Suppressor macrophage (primary cell): ENCODE data around the gene ADGRD2.

Experiments used
- DNase-seq, 4 experiments: peaks; one replicate each; pipeline ENCODE4 v3.0.0-alpha.2; 2020 to 2022

ADGRD2 gene

DNA sequence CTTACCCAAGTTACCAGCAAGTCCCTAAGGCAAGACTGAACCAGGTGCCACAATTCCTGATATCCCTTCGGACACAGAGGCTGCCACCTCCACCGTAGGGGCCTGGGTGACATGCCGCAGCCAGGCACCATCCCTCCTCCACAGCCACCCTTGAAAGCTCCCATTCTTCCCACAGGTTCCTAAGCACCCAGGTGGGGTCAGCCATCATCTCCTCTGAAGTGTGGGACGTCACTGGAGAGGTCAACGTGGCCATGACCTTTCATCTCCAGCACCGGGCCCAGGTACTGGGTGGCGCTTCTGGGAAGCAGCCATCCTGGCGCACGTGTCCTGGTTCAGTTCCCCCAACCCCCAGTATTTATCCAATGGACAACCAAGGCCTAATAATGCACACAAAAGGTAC, 8.2 kb downstream of the ADGRD2 start:
- no peak for DNase-seq

DNA sequence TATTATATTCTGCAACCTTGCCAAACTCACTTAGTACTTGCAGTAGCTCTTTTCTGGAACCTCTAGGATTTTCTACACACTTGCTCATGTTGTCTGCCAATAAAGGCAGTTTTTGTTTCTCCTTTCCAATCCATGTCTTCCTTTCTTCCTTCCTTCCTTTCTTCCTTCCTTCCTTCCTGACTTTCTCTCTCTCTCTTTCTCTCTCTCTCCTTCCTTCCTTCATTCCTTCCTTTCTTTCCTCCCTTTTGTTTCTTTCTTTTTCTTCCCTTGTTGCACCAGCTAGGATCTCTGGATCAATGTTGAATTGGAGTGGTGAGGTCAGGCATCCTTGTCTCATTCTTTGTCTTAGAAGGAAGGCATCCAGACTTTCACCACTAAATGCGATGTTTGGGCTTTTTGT, 12.5 kb downstream of the ADGRD2 start:
- DNase-seq: no peak

DNA sequence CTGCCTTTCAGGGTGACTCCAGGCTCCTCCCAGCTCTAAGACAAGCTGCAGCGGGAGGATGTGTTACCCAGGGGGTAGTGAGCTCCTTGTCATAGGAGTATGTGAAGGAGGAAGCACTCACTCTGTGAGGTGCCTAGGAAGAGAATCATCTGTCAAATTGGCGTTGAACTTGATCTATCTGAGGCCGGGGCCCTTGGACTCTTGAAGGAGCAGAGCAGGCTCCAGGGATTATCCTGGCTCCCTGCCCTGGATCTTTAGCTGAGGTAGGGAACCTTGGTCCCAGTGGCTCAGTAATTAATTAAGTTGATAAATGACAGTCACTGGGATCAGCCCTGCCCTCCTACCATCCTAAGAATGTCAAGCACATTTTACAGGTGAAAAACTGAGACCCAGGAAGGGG, 15.5 kb downstream of the ADGRD2 start:
- DNase-seq: no peak

DNA sequence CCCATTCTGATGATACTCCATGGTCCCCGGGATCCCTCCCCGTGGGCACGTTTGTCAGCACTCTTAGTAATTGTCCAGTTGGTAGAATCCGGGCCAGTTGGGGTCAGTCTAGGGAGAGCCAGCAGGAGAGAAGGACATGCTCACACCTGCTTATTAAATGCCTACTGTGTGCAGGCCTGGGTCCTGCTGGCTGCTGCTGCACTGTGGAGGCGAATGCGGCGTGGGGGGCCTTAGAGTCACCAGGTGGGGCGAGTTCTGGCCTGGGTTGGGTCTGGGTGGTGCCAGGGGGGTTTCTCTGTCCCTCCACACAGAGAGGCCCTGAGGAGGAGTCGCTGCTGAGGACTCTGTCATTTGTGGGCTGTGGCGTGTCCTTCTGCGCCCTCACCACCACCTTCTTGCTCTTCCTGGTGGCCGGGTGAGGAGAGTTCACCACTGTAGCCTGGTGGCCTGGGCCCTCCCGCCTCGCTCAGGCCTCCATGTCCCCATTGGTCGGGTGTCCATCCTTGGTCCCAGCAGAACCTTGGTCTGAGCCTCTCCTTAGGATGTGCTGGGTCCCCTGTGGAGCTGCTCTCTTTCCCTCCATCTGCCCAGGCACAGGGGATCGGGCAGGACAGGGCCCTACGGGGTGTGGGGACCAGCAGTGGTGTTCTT, 17.3 kb downstream of the ADGRD2 start:
- DNase-seq: no peak

DNA sequence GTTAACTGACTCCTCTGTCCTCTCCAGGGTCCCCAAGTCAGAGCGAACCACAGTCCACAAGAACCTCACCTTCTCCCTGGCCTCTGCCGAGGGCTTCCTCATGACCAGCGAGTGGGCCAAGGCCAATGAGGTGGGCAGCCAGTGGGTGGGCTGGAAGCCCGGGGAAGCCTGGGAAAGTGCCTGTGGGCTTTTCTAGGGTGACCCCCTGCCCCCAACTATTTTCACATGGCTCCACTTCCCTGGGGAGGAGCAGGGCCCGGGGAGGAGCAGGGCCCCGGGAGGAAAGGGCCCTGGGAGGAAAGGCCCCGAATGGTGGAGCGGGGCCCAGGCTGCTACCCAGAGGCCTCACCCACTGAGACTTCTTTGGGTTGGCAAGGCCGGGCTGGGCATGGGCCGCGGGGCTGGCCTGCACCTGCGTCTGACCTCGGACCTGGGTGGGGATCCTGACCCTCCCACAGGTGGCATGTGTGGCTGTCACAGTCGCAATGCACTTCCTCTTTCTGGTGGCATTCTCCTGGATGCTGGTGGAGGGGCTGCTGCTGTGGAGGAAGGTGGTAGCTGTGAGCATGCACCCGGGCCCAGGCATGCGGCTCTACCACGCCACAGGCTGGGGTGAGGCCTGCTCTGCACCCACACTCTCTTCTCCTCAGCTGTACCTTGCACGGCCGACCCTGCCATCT, 17.9 kb downstream of the ADGRD2 start:
- no peak for DNase-seq

DNA sequence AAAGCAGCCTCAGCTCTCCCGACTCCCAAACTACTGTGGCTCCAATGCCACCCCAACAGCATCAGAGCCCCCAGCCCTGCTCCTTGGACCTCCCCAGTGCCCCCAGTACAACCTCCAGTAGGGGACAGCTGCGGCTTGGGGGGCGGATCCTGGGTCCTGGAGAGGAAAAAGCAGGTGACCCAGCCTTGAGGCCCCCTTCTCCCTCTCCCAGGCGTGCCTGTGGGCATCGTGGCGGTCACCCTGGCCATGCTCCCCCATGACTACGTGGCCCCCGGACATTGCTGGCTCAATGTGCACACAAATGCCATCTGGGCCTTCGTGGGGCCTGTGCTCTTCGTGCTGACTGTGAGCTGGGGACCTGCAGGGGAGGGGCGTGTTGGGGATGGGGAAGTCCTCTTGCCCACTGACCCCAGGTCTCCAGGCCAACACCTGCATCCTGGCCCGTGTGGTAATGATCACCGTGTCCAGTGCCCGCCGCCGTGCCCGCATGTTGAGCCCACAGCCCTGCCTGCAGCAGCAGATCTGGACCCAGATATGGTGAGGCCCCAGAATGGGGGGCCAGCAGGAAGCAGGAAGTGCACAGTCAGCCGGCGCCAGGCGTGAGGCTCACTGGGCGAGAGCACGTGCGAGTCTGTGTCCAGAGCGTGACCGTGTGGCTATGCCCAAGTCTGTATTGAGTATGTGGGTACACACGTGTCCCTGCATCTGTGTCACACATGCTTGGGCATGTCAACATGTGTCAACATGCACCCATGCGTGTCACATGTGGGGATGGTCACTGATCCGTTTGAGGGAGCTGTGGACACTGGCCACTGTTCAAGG, 19.0 kb downstream of the ADGRD2 start:
- DNase-seq: no peak

DNA sequence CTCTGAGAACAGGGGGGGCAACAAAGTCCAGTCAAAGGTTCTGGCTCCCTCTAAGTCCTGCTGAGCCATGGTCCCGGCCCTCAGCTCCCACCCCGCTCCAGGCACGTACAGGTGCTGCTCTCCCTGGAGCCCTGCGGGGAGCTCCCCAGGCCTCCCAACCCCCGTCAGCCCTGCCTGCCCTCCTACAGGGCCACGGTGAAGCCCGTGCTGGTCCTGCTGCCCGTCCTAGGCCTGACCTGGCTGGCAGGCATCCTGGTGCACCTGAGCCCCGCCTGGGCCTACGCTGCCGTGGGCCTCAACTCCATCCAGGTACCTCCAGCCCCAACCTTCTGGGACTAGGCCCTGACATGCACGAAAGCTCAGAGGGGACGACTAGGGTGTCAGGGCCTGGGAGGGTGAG, 20.1 kb downstream of the ADGRD2 start:
- no peak for DNase-seq

DNA sequence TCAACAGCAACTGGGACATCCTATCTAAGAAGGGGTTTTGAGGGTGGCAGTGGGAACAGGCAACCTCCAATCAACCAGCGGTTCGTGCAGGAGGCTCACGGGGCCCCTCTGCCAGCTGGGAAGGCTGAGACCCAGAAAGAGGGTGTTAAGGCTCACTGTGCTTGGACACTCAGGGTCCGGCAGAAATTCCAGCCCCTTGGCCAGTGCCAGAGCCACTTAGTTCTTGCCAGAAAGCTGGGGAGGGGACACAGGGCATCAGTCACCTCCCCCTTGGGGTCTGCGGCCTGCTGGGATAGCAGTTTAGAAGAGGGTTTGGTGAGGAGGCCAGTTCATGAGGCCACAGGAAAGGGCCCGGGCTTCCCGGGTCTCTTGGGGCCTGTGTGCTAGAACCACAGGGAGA, 20.5 kb downstream of the ADGRD2 start:
- no peak for DNase-seq

DNA sequence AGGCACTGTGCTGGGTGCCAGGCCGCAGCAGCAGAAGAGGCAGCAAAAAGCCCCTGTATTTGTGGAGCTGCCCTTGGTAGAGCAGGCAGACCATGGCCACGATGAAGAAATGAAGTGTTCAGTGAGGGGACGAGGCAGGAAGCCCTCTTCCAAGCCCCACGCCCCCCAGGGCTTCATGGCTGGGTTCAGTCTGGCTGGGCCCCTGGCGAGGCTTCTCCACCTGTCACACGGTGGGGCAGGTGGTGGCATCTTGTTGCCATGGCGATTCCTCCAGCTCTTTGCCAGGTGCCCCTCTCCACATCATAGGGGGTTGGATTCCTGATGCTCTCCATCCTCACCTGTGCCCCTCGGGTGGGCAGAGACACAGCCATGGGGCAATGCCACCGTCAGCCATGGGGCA, 21.5 kb downstream of the ADGRD2 start:
- no peak for DNase-seq

DNA sequence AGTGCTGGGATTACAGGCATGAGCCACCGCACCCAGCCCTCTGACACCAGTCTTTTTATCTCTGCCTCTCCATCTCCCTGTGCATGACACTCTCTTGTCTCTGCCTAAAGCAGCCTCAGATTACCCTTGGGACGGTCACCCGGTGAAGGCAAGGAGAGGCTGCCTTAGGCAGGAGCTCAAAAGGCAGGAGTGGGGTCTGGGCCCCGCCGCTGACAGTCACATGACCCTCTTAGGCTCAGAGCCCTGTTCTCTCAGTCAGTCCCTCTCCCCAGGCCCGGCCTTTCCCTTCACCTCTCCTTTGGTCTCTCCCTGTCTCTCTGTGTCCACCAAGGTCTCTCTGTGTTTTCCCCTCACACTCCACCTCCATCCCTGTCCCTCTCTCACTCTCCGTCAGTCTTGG, 22.5 kb downstream of the ADGRD2 start:
- no peak for DNase-seq

DNA sequence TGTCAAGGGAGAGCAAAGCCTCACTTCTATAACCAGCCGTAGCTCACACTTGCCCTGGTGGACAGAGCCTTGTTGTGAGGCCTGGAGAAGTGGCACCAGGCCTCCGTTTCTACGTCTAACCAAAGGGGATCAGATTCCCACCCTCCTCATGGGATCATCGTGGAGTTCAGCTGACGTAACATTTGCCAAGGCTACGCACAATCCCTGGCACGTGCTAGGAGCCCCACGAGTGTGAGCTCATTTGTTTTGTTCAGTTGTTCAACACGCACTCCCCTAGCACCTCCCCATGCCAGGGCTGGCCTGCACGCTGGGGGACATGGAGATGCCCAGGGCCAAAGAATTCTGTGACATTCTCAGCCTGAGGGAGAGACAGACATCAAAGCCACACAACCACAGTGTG, 23.1 kb downstream of the ADGRD2 start:
- no peak for DNase-seq

DNA sequence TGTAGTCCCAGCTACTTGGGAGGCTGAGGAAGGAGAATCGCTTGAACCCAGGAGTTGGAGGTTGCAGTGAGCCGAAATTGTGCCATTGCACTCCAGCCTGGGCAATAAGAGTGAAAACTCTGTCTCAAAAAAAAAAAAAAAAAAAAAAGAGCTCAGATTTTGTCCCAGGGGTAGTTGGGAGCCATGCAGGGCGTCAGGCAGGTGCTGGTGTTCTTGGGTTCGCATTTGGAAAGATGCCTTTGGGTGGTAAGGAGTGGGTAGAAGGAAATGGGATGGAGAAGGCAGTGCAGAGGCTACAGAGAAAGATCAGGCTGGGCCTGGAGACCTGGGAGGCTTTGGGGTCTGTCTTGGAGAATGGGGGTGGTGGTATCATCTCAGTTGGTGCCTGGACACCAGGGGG, 23.9 kb downstream of the ADGRD2 start:
- no peak for DNase-seq

DNA sequence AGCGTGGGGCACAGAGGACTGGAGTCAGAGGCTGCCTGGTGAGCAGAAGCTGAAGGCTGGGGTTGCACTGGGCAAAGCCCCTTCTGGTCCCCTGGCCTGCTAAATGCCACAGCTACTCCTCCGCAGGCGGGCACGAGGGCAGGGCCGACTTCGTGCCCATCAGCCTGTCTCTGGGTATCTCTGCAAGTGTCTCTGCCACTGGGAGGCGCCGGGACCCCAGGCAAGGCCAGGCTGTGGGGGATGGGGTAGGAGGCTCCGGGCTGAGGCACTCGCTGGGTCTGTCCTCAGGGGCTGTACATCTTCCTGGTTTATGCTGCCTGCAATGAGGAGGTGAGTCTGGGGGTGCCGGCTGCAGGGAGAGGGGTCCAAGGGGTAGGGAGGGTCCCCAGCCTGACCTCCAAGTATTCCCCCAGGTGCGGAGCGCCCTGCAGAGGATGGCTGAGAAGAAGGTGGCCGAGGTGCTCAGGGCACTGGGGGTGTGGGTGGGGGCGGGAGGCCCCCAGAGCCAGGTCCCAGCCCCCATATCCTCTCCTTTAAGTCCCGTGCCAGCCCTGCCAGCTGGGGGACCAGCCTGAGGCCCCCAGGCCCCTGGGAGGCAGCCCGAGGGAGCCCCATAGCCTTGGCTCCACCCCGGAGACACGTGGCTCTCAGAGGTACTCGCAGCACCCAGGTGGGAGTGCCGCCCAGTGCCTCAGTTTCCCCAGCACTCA, 25.1 kb downstream of the ADGRD2 start:
- no peak for DNase-seq

DNA sequence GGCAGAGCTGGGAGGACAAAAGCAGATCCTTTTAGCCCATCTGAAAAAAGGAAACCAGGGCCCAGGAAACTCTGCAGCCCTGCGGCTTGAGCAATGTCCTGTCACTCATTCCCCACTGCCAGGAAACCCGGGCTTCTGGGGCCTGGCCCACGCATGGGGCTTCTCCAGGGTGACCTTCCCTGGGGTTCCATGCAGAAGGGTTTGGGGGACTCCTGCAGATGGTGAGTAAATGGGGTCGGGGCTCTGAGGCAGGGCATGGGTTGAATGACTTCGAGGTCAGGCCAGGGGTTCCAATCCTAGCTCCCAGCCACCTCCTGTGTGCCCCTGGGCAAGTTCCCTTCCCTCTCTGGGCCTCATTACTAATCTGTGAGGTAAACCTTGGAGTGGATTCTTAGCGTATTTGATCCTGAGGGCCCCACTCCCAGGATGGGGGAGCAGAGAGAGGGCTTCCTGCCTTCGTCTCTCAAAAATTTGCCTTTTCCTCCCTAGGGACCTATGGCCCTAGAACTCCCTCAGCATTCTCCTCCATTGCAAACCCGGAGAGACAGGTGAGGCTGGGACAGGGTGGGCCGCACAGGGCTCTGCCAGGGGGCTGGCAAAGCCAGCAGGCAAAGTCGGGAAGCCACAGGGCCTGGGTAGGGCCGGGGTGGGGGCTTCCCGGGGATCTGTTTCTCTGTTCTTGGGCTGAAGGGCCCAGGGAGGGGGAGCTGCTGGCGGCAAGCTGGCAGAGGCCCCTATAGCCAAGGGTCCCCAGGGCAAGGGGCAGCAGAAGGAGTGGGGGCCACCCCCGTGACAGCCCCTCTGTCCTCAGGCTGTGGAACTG, 25.8 kb downstream of the ADGRD2 start:
- DNase-seq: peak in 3 of 4 experiments; percentile 25 to 66 (median 38)

DNA sequence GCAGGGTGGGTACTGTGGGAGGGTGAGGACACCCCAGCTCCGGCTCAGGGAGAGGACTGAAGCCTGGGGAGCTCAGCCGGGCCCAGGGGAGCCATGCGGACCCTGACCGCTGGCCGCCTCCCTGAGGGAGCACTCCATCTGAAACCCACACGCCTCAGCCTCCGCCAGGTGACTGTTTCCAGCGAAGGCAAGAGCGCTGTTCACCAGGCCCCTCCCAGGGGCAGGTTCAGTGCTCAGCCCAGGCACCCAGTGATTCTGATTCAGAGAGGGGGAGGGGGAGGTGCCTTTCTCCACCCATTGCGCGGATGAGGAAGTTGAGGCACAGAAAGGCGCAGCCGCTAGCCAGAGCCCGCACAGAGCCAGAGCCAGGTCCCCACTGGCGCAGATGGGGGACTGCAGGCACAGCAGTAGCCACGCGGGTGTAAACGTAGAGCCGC, 27.0 kb downstream of the ADGRD2 start:
- peak in 3 of 4 experiments; percentile 26 to 46 (median 36) for DNase-seq

DNA sequence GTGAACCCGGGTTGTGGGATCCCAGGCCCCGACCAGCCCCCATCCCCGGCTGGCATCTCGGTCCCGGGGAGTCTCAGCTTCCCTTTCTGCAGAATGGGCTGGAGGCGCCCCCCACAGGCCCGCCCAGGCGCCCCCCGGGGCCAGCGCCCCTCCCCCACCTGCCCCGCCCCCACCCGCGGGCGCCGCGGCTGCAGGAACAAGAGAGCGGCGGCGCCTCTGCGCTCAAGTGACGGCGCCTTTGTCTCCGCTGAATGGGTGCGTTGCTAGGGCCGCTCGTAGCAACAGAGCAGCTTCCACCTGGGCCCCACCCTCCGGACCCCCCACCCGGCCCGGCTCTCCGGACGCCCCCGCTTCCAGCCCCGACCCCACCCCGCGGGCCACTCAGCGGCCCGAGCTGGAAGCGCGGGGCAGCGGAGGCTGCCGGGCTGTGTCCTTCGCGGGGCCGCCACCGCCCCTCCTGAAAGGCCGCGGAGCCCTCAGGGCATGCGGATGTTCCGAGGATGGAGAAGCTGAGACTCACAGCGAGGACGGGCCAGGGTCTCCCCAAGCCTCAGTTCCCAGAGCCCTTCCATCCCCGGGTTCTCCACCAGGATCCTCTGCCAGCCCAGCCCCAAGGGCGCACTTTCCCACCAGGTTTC, 27.5 kb downstream of the ADGRD2 start:
- no peak for DNase-seq

DNA sequence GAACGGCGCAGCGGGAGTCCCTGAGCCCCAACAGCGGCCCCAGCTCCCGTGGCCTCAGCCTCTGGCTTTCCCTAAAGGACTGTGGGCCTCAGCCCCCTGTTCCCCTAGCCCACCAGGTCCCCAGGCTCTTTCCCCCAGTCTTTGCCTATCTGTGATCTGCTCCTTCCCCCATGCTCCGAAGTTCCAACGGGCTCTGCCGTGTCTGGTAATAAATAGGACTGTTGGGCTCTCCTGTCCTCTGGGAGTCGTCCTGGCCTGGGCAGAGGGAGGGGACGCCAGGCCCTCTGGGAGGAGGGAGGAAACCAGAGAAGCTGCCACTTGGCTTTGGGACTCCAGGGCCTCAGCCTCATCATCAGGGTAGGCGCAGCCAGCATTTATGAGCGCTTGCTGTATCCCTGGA, 28.1 kb downstream of the ADGRD2 start:
- no peak for DNase-seq

DNA sequence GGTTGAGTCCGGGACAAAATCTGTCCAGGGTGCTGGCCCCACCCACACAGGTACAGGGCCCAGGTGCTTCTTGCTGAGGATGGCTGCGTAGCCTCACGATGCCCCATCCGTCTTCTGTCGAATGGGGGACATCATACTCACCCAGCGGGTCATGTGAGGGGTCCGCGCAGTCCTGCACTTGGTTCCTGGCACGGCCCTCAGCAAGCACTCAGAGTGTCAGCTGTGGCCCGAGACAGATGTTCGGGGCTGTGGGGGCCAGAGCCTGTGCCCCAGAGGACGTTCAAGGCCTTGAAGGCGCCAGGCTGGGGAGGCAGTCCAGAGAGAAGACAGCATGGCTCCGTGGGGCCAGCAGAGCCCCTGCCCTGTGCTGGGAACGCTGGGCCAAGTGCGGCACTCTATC, 29.1 kb downstream of the ADGRD2 start:
- DNase-seq: no peak

DNA sequence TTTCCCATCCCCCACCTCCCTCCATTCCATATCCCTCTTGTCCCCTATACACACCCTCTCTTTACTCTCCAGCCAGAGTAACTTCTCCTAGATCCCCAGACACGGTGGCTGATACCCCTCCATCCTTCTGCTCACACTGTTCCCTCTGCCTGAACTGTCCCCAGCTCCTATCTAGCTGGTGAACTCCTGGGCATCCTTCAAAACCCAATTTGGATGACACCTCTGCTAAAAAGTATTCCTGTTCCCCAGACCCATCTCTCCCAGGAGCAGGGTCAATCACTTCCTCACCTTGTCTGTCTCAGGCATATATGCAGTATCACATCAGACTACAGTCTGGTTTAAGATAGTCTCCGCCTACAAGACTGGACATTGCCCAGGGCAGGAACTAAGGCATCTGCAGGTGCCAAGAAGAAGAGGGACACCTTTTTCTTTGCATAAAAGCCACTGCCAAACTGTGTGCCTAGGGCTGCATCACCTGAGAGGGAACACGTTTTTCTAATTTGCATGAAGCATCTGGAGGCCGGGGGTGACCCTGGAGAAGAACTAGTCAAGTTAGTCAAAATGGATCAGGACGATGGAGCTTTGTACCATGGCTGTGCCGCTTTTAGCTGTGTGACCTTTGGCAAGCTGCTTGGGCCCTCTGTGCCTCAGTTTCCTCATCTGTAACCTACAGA, 29.8 kb downstream of the ADGRD2 start:
- no peak for DNase-seq

DNA sequence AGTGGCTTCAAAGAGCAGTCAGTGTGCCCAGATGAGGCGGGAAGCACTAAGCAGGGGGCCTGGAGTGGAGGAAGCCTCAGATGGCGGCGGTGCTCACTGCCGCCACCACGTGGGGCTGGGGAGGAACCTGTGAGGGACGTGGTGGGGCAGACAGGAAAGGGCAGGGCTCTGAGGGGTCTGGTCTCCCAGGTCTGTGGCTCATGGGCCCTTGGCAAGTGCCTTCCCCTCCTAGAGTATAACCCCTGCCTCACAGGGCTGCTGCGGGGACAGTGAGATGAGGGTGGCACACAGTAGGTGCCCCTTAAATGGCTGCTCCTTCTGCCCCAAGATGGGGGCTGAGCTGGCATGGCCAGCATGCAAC, 30.4 kb downstream of the ADGRD2 start:
- DNase-seq: peak; percentile 17 to 47 (median 33)

DNA sequence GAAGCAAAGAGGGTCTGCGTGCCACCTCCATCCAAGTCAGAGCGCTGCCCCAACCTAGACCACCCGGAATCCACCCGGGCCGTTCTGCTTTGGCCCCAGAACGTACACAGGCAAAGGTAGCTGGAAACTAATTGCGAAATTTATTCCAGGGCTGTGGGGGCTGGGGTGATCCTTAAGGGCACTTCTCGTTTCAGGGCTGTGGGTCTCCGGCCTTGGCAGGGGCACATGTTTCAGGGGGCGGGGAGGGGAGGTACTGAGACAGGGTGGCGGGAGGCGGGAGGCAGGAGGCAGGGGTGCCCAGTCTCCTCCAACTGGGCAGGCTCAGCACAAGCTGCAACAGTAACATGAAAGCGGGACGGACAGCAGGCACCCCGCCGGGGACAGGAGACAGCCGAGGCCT, 30.9 kb downstream of the ADGRD2 start:
- DNase-seq: peak; percentile 8 to 47 (median 26)
